ENCODE results near the gene RPS3A. TPM values are rescaled to one million over a fixed set of nuclear protein-coding genes. Genes with fewer than 3 reads are reported as not detected.

RPS3A gene
- total and polyA plus RNA-seq, 9 of the 15 experiments (the other 6 are each of a cell fraction or from before 2014, with no cell fraction given), result 2,102 to 5,488 (median 3,554) TPM

GRCh38 chr4:151099229-151099975 is at the start of gene RPS3A (continued):
- TF ChIP-seq RBBP5 (IDR thresholded peaks at IDR 0.05; ENCODE audit: borderline replicate concordance, insufficient read depth, low read length, poor library complexity, severe bottlenecking), result peak; percentile 98
- TF ChIP-seq NKRF (IDR thresholded peaks at IDR 0.05; ENCODE audit: borderline replicate concordance), result peak; percentile 93
- no peak for TF ChIP-seq IRF2 (CRISPR knock-in tag; IDR thresholded peaks at IDR 0.05)
- TF ChIP-seq, protein P1, sequence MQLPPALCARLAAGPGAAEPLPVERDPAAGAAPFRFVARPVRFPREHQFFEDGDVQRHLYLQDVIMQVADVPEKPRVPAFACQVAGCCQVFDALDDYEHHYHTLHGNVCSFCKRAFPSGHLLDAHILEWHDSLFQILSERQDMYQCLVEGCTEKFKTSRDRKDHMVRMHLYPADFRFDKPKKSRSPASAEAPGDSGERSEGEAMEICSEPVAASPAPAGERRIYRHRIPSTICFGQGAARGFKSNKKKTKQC (CRISPR knock-in tag; IDR thresholded peaks at IDR 0.05), result peak; percentile 90; the same call in 1 of the 2 replicates
- TF ChIP-seq, protein P2, sequence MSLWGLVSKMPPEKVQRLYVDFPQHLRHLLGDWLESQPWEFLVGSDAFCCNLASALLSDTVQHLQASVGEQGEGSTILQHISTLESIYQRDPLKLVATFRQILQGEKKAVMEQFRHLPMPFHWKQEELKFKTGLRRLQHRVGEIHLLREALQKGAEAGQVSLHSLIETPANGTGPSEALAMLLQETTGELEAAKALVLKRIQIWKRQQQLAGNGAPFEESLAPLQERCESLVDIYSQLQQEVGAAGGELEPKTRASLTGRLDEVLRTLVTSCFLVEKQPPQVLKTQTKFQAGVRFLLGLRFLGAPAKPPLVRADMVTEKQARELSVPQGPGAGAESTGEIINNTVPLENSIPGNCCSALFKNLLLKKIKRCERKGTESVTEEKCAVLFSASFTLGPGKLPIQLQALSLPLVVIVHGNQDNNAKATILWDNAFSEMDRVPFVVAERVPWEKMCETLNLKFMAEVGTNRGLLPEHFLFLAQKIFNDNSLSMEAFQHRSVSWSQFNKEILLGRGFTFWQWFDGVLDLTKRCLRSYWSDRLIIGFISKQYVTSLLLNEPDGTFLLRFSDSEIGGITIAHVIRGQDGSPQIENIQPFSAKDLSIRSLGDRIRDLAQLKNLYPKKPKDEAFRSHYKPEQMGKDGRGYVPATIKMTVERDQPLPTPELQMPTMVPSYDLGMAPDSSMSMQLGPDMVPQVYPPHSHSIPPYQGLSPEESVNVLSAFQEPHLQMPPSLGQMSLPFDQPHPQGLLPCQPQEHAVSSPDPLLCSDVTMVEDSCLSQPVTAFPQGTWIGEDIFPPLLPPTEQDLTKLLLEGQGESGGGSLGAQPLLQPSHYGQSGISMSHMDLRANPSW (CRISPR knock-in tag; IDR thresholded peaks at IDR 0.05), result peak; percentile 91
- TF ChIP-seq ZNF398 (CRISPR knock-in tag; IDR thresholded peaks at IDR 0.05), result no peak
- TF ChIP-seq COPS2 (conservative IDR thresholded peaks at IDR 0.05), result no peak
- TF ChIP-seq HDAC1 (IDR thresholded peaks at IDR 0.05), result peak; percentile 83 to 87; a peak in 3 of 4 replicates
- TF ChIP-seq ATF1 (CRISPR knock-in tag; IDR thresholded peaks at IDR 0.05), result peak; percentile 3; the same call in 1 of the 2 replicates
- TF ChIP-seq ATF1 (tag; IDR thresholded peaks at IDR 0.05), result peak; percentile 93
- TF ChIP-seq ZNF239 (CRISPR knock-in tag; IDR thresholded peaks at IDR 0.05), result no peak
- TF ChIP-seq ZC3H4 (CRISPR knock-in tag; IDR thresholded peaks at IDR 0.05; ENCODE audit: borderline replicate concordance), result no peak
- TF ChIP-seq RHOXF2B (CRISPR knock-in tag; conservative IDR thresholded peaks at IDR 0.05), result no peak
- no peak for TF ChIP-seq ZNF586 (CRISPR knock-in tag; conservative IDR thresholded peaks at IDR 0.05)
- no peak for TF ChIP-seq PRMT5 (CRISPR knock-in tag; IDR thresholded peaks at IDR 0.05)
- TF ChIP-seq EHMT2 (IDR thresholded peaks at IDR 0.05), result peak; percentile 55
- peak; percentile 96; the same call in 1 of the 2 replicates for TF ChIP-seq ZBTB49 (CRISPR knock-in tag; IDR thresholded peaks at IDR 0.05; ENCODE audit: borderline replicate concordance)
- TF ChIP-seq ZNF561 (CRISPR knock-in tag; conservative IDR thresholded peaks at IDR 0.05), result no peak
